HepG2 (cell line): ENCODE results near the gene CHD9NB. TPM values are rescaled to one million over a fixed set of nuclear protein-coding genes. Genes with fewer than 3 reads are reported as not detected.

ENCODE experiments used
- ATAC-seq: fragments of 200-7000 bp; cut with Tn5 transposase; 3 replicates; pipeline ENCODE4 v1.9.1; 2020; ENCODE audit warnings: mild to moderate bottlenecking, moderate library complexity
- BruUV-seq: library from RNA; stranded (reverse); fragments of 400-500 nt; replicated peaks from 2 replicates; lab custom pipeline; 2021; lab: Mats Ljungman, UMichigan
- CTCF ChIA-PET: fragments of 300-600 bp; formaldehyde crosslinking; extraction: SDS; loops from one replicate; lab custom pipeline; 2021; ENCODE audit warnings: low total read pairs, inconsistent platforms, low intra/inter-chr PET ratio; lab: Yijun Ruan, JAX
- POLR2A ChIA-PET: fragments of 350-600 bp; sonication (Branson Sonifier 250); formaldehyde crosslinking; loops from one replicate; lab custom pipeline; 2020; ENCODE audit warnings: antibody characterized with exemption, inconsistent platforms; lab: Yijun Ruan, JAX
- DNase-seq: peaks from one replicate; pipeline ENCODE4 v3.0.0-alpha.2; 2015; ENCODE audit warnings: low spot score
- FAIRE-seq: peaks from 3 replicates; lab custom pipeline; 2011; peaks lifted over from hg19 to GRCh38; lab: Jason Lieb, UNC
- H2AFZ ChIP-seq: one replicate; pipeline ENCODE4 v1.6.1; 2011; ENCODE audit warnings: low read length, inconsistent platforms
- H3K27ac ChIP-seq: fragments of 300-600 bp; 3 replicates; pipeline ENCODE4 v1.8.0; 2011; ENCODE audit warnings: mixed run types, mild to moderate bottlenecking, mixed read lengths, low read length, inconsistent platforms; ENCODE audit not compliant: insufficient read depth; ENCODE audit errors: extremely low read length
- H3K27me3 ChIP-seq, 2 experiments: fragments of 200-600 bp in 1 of 2; 2 replicates in 1 of 2; 3 replicates in 1 of 2; pipeline versions ENCODE4 v1.6.0 to v1.8.0; 2011; ENCODE audit warnings: low read length in 2 of 2, mild to moderate bottlenecking in 2 of 2, moderate library complexity in 2 of 2, inconsistent platforms in 1 of 2; ENCODE audit not compliant: insufficient read depth in 2 of 2, control insufficient read depth in 1 of 2
- H3K36me3 ChIP-seq, 2 experiments: fragments of 200-600 bp in 1 of 2; replicated peaks in 1 of 2; 2 replicates in 1 of 2; 3 replicates in 1 of 2; pipeline versions ENCODE4 v1.5.1 to v1.8.0; 2011; ENCODE audit warnings: low read length in 2 of 2, inconsistent platforms in 1 of 2; ENCODE audit not compliant: insufficient read depth in 2 of 2, control insufficient read depth in 1 of 2
- H3K4me1 ChIP-seq: 2 replicates; pipeline ENCODE4 v1.5.1; 2012; ENCODE audit warnings: low read length, inconsistent platforms; ENCODE audit not compliant: insufficient read depth
- H3K4me2 ChIP-seq: 2 replicates; pipeline ENCODE4 v1.6.0; 2011; ENCODE audit warnings: low read depth, low read length, inconsistent platforms
- H3K4me3 ChIP-seq, 3 experiments: fragments of 200-600 bp in 1 of 3; sonication (generic), shearing (Covaris generic) in 1 of 3; replicated peaks in 1 of 3; 2 replicates each; pipeline ENCODE4 v1.5.1; 2011 to 2016; ENCODE audit warnings: low read length in 3 of 3, inconsistent platforms in 2 of 3, low read depth in 2 of 3, mild to moderate bottlenecking in 2 of 3, control low read depth in 1 of 3, mixed read lengths in 1 of 3; ENCODE audit not compliant: insufficient read depth in 1 of 3
- H3K79me2 ChIP-seq: one replicate; pipeline ENCODE4 v1.6.1; 2011; ENCODE audit warnings: low read length, inconsistent platforms; ENCODE audit not compliant: insufficient read depth
- H3K9ac ChIP-seq: 2 replicates; pipeline ENCODE4 v1.6.0; 2011; ENCODE audit warnings: mild to moderate bottlenecking, low read depth, low read length, inconsistent platforms; ENCODE audit not compliant: insufficient read depth
- H3K9me3 ChIP-seq: 2 replicates; pipeline ENCODE4 v1.5.1; 2012; ENCODE audit warnings: mild to moderate bottlenecking, low read length
- H4K20me1 ChIP-seq: 2 replicates; pipeline ENCODE4 v1.6.0; 2011; ENCODE audit warnings: inconsistent platforms, mild to moderate bottlenecking, low read length, moderate library complexity; ENCODE audit not compliant: insufficient read depth
- HDAC2 ChIP-seq: sonication (generic); formaldehyde crosslinking; IDR thresholded peaks from 2 replicates; pipeline ENCODE4 v1.4.0; 2020; ENCODE audit warnings: missing genetic modification reagents
- HOXA3 ChIP-seq: sonication (generic); formaldehyde crosslinking; IDR thresholded peaks from 2 replicates; pipeline ENCODE4 v1.5.0; 2020; ENCODE audit warnings: missing genetic modification reagents
- RBM22 ChIP-seq: fragments of 200-400 bp; formaldehyde crosslinking; optimal IDR thresholded peaks from 2 replicates; pipeline ENCODE3; 2017; ENCODE audit warnings: mild to moderate bottlenecking, low read length, moderate library complexity
- RBM39 ChIP-seq: fragments of 200-400 bp; formaldehyde crosslinking; IDR thresholded peaks from one replicate; pipeline ENCODE4 v1.6.1; 2018; ENCODE audit warnings: antibody characterized with exemption, mild to moderate bottlenecking, low read depth, low read length; ENCODE audit not compliant: poor library complexity, severe bottlenecking
- SMC3 ChIP-seq: IDR thresholded peaks from 2 replicates; pipeline ENCODE4 v1.6.1; 2011; ENCODE audit warnings: low read length, improper control_type of control experiment
- SP5 ChIP-seq: IDR thresholded peaks from 2 replicates; pipeline ENCODE4 v1.6.1; 2016; ENCODE audit warnings: low read depth, borderline replicate concordance
- ZFAT ChIP-seq: sonication (generic); formaldehyde crosslinking; conservative IDR thresholded peaks from 2 replicates; pipeline ENCODE4 v1.8.1; 2023; ENCODE audit warnings: missing genetic modification reagents, inconsistent platforms
- ZFP62 ChIP-seq: sonication (generic); formaldehyde crosslinking; IDR thresholded peaks from 2 replicates; pipeline ENCODE4 v1.4.0; 2020; ENCODE audit warnings: missing genetic modification reagents
- ZGPAT ChIP-seq: IDR thresholded peaks from 2 replicates; pipeline ENCODE4 v1.6.1; 2016; ENCODE audit warnings: mild to moderate bottlenecking
- ZNF354B ChIP-seq: sonication (generic); formaldehyde crosslinking; IDR thresholded peaks from 2 replicates; pipeline ENCODE4 v1.8.0; 2022; ENCODE audit warnings: mild to moderate bottlenecking, missing genetic modification reagents
- ZNF839 ChIP-seq: sonication (generic); formaldehyde crosslinking; IDR thresholded peaks from 2 replicates; pipeline ENCODE4 v1.4.0; 2020; ENCODE audit warnings: missing genetic modification reagents, mild to moderate bottlenecking, borderline replicate concordance
- WGBS: methylation state at CpG from one replicate; pipeline ENCODE4 v1.1.6; 2017; ENCODE audit warnings: low lambda C conversion rate; 5-methylcytosine and 5-hydroxymethylcytosine counted together
- in situ Hi-C: cut with HindIII; loops from 2 replicates; pipeline ENCODE4 v1.10.0; 2017; ENCODE audit warnings: low pct_unique_long_range_greater_than_20kb; ENCODE audit not compliant: extremely low pct_ligation_motif_present
- intact Hi-C: fragments of 100-400 bp; cut with micrococcal nuclease; formaldehyde crosslinking; loops from one replicate; pipeline ENCODE4 v1.10.0; 2022; ENCODE audit not compliant: unreplicated experiment
- polyA plus RNA-seq, 8 experiments: library from polyadenylated mRNA; depleted of rRNA in 3 of 8; stranded (reverse) in 7 of 8; unstranded in 1 of 8; fragments of >200 nt; fragmentation: Illumina TruSeq in 4 of 8; extraction: Trizol in 4 of 8; gene quantifications; 2 replicates each; pipeline versions ENCODE4 v1.2.1 to v1.2.3, GENCODE V29; 2011 to 2016; ENCODE audit warnings: low read depth in 4 of 8, missing spikeins in 1 of 8, mixed read lengths in 1 of 8; ENCODE audit not compliant: insufficient read depth in 1 of 8
- total RNA-seq, 5 experiments: library from RNA; depleted of rRNA; stranded (reverse); fragments of >200 nt; fragmentation: Illumina TruSeq; extraction: Trizol; gene quantifications; 2 replicates each; pipeline ENCODE4 v1.2.3, GENCODE V29; 2016; ENCODE audit warnings: low read depth in 1 of 5
- TF ChIP-seq, protein P1 (sequence below), 2 experiments: fragments of 450-650 bp in 1 of 2; sonication (generic) in 1 of 2; formaldehyde crosslinking; IDR thresholded peaks; 2 replicates each; pipeline versions ENCODE4 v1.5.0 to v1.8.0; 2020 to 2022; ENCODE audit warnings: mild to moderate bottlenecking in 1 of 2, missing genetic modification reagents in 1 of 2

The CHD9NB gene
- total and polyA plus RNA-seq, 2 of the 13 experiments (the other 11 are each of a cell fraction or from before 2014, with no cell fraction given): 0.17 to 0.18 TPM

- TF ChIP-seq ZNF839 (CRISPR knock-in tag) (no peak), ZGPAT (CRISPR knock-in tag) (no peak), SMC3 (no peak)
Observed at GRCh38 chr16:53087101-53087500, 34.4 kb upstream of the CHD9NB start (continued).

- Histone ChIP-seq H3K4me3 (no peak overlapping the region), H3K36me3 (peaks cover 0 to 3% of the 10 kb centered on the region in 2 experiments; a peak in 3 of 5 replicates), H3K27me3 (no peaks in the 10 kb centered on the region), H4K20me1 (0 out of 2 replicates have a peak, but pooled peaks cover 3% of the 10 kb centered on the region), H2AFZ (no peak overlapping the region), H3K4me1 (peaks cover 22% of the 10 kb centered on the region), H3K9ac (no peak overlapping the region), H3K27ac (no peak overlapping the region), H3K4me2 (no peak overlapping the region), H3K79me2 (peaks cover 13% of the 10 kb centered on the region), H3K9me3 (no peaks in the 10 kb centered on the region)
- ChIA-PET CTCF (no interaction called here), POLR2A (interaction anchor here (1.0 kb wide), 1 partner anchor 13 kb away, joined by 3 read pairs; no protein-coding TSS in a partner anchor)
- intact Hi-C loops: no loop called here
- no peak for FAIRE-seq
- no peak for ATAC-seq
- BruUV-seq: no TSS peak
- in situ Hi-C loops: no loop called here
- 98% methylated on average over 5 of the region's 6 CpGs for WGBS
- TF ChIP-seq ZFP62 (CRISPR knock-in tag) (no peak), HOXA3 (CRISPR knock-in tag) (no peak), HDAC2 (CRISPR knock-in tag) (no peak), RBM39 (no peak), RBM22 (peak; percentile 58), ZNF354B (CRISPR knock-in tag) (no peak), ZFAT (no peak), SP5 (CRISPR knock-in tag) (no peak)
- TF ChIP-seq, protein P1, sequence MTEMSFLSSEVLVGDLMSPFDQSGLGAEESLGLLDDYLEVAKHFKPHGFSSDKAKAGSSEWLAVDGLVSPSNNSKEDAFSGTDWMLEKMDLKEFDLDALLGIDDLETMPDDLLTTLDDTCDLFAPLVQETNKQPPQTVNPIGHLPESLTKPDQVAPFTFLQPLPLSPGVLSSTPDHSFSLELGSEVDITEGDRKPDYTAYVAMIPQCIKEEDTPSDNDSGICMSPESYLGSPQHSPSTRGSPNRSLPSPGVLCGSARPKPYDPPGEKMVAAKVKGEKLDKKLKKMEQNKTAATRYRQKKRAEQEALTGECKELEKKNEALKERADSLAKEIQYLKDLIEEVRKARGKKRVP (CRISPR knock-in tag; IDR thresholded peaks at IDR 0.05): no peak
- no peak for DNase-seq
Observed at GRCh38 chr16:53085931-53086421, 33.3 kb upstream of the CHD9NB start.
